GM18505 (cell line): ENCODE results near the gene SYTL3.
"Not testable (repeated sequence)": the region's sequence is repeated elsewhere in the genome, so short reads cannot be mapped to it uniquely, and the experiment has no call there.

Source experiments
- ATAC-seq: cut with Tn5 transposase; IDR thresholded peaks from one replicate; pipeline ENCODE4 v1.9.1; 2021; ENCODE audit not compliant: unreplicated experiment
- POLR2A ChIP-seq: IDR thresholded peaks from 4 replicates; pipeline ENCODE4 v1.6.1; 2011; ENCODE audit warnings: borderline replicate concordance; ENCODE audit not compliant: insufficient read depth, insufficient read length; ENCODE audit errors: extremely low read depth

The SYTL3 gene

GRCh38 chr6:158698931-158699330 lies 49.1 kb downstream of the SYTL3 start:
- ATAC-seq: no peak
- TF ChIP-seq POLR2A: no peak

DNA sequence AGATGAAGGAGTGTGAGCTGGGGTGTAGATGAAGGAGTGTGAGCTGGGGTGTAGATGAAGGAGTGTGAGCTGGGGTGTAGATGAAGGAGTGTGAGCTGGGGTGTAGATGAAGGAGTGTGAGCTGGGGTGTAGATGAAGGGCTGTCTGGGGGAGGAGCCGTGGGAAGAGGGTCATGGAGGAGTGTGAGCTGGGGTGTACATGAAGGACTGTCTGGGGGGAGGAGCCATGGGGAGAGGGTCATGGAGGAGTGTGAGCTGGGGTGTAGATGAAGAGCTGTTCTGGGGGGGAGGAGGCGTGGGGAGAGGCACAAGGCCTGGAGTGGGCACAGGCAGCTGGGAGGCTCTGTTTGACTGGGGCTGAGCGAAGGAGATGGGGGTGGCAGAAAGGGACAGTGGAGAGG lies 51.4 kb downstream of the SYTL3 start:
- ATAC-seq: not testable (repeated sequence)

GRCh38 chr6:158703111-158703836 lies 53.4 kb downstream of the SYTL3 start:
- TF ChIP-seq POLR2A: no peak
- ATAC-seq: no peak

DNA sequence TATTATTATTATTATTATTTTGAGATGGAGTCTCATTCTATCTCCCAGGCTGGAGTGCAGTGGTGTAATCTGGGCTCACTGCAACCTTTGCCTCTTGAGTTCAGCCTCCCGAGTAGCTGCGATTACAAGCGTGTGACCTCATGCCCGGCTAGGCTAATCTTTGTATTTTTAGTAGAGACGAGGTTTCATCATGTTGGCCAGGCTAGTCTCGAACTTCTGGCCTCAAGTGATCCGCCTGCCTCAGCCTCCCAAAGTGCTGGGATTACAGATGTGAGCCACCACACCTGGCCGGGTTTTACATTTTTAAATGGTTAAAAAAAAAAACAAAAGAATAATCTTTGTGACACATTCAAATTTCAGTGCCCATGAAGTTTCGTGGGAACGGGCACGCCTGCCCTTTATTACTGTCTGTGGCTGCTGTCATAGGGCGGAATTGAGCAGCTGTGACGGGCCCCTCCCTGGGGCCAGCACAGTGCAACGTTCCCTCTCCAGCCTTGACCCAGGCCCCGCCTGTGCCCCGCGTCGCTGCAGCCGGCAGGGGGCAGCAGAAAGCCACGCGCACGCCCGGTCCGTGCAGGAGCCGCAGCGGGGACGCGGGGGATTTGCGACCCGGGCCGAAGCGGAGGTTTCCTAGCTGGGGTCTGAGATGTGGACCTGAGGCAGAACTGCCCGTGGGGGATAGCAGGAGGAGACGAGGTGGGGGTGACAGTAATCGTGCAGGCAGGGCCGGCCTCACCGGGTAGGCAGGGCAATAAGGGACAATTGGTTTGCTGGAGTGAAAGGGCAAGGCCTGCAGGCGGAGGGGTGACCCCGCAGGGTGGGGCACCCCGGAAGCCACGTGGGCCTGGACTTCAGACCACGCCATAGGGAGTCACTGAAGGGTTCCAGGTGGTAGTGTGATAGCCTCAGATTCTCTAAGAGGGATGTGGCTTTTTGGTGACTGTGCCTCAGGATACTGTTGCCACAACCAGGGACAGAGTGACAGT lies 54.3 kb downstream of the SYTL3 start:
- ATAC-seq: peak; percentile 99
- no peak for TF ChIP-seq POLR2A

GRCh38 chr6:158705386-158706126 lies 55.7 kb downstream of the SYTL3 start:
- TF ChIP-seq POLR2A: no peak
- no peak for ATAC-seq

GRCh38 chr6:158706369-158706982 lies 56.6 kb downstream of the SYTL3 start:
- no peak for TF ChIP-seq POLR2A
- ATAC-seq: no peak

DNA sequence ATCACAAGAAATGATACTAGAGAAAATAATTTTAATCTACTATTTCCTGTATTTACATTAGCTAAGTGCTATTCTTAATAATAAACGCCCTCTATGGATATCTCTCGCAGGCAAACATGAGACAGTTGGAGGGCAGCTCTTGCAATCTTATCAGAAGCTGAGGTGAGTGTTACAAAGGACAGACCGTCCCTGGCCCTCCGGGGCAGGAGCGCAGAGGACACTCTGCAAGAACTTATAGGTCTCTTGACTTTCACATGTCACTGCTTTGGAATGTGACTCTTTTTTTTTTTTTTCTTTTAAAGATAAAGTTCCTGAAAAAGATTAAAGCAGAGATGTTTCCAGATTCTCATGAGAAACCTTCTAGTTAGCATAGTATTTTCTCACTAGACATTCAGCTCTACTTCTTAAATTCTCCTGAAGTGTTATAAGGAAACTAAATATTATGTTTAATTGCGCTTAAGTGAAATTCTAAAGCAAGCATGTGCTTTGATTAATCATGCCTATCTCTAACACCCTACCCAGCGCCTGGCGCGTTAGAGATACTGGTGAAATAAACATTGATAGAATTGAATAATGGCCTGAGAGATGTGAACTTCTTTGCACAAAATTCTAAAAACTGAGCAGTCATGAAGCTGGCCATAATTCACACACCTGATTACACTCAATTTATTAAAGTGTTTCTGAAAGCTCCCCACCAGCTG lies 57.4 kb downstream of the SYTL3 start:
- no peak for TF ChIP-seq POLR2A
- no peak for ATAC-seq

- no peak for TF ChIP-seq POLR2A
- no peak for ATAC-seq
Observed at GRCh38 chr6:158707821-158708195, 58.0 kb downstream of the SYTL3 start.

DNA sequence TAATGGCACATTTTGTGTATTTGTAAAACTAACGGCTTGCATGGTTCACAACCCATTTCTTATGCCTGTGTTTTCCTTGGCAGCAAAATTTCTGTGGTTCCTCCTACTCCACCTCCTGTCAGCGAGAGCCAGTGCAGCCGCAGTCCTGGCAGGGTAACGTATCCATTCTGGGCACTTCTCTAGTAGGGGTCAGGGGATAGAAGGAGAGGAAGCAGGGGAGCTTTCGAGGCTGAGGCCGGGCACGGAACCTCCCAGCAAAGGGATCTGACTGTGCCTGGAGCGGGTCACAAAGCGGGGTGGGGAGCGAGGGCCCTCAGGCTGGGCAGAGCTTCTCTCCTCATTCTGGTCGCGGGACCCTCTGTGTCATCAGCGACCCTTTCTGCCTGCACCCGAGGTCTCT lies 58.4 kb downstream of the SYTL3 start:
- no peak for TF ChIP-seq POLR2A
- ATAC-seq: no peak

DNA sequence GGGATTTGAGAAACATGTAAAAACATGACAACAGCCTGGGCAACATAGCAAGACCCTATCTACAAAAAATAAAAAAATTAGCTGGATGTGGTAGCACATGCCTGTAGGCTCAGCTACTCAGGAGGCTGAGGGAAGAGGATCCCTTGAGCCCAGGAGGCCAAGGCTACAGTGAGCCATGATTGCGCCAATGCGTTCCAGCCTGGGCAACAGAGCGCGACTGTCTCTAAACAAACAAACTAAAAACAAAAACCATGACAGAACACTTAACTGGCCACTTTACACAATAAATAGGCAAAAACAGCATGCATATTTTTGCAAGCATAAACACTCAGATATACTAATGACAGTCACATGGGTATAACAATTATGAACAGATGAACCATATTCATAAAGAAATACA lies 60.0 kb downstream of the SYTL3 start:
- no peak for ATAC-seq
- TF ChIP-seq POLR2A: no peak

DNA sequence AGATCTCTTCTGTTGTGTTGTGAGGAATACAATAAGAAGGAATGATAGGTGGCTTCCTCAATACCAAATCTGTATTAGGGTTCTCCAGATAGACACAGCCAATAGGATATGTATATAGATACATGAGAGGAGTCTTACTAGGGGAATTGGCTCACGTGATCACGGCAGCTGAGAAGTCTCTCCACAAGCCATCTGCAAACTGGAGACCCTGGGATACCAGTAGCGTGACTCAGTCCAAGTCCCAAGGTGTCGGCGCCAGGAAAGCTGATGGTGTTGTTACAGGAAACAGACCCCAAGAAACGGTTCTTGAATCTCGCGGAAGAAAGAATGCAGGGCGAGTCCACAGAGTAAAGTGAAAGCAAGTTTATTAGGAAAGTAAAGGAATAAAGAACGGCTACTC lies 61.4 kb downstream of the SYTL3 start:
- ATAC-seq: no peak
- no peak for TF ChIP-seq POLR2A

GRCh38 chr6:158713469-158713868 lies 63.6 kb downstream of the SYTL3 start:
- TF ChIP-seq POLR2A: no peak
- no peak for ATAC-seq
